HL-60 (cell line): ENCODE results near the gene FDPS.

Experiments used
- DNase-seq, 2 experiments: peaks; one replicate each; pipeline ENCODE4 v3.0.0-alpha.2; 2010 to 2020; ENCODE audit warnings: low read depth in 1 of 2, low spot score in 1 of 2
- H3K27ac ChIP-seq: fragments of 250-450 bp; sonication (Bioruptor Pico); replicated peaks from 2 replicates; pipeline ENCODE4 v1.5.1; 2020; ENCODE audit warnings: mild to moderate bottlenecking, moderate library complexity
- H3K27me3 ChIP-seq: fragments of 250-450 bp; sonication (Bioruptor Pico); 2 replicates; pipeline ENCODE4 v1.5.1; 2021; ENCODE audit warnings: mild to moderate bottlenecking, moderate library complexity; ENCODE audit not compliant: insufficient read depth, poor library complexity, severe bottlenecking
- H3K4me3 ChIP-seq: replicated peaks from 2 replicates; pipeline ENCODE4 v1.5.1; 2011; ENCODE audit warnings: mild to moderate bottlenecking, control low read depth, low read length; ENCODE audit not compliant: insufficient read depth
- GABPA ChIP-seq: IDR thresholded peaks from 2 replicates; pipeline ENCODE4 v1.6.1; 2012; ENCODE audit warnings: low read depth
- POLR2AphosphoS5 ChIP-seq: IDR thresholded peaks from 2 replicates; pipeline ENCODE4 v1.6.1; 2012; ENCODE audit warnings: low read depth
- REST ChIP-seq: IDR thresholded peaks from 2 replicates; pipeline ENCODE4 v1.6.1; 2012; ENCODE audit warnings: low read depth; ENCODE audit not compliant: insufficient replicate concordance
- SPI1 ChIP-seq: IDR thresholded peaks from 2 replicates; pipeline ENCODE4 v1.6.1; 2012; ENCODE audit warnings: low read depth, mild to moderate bottlenecking, borderline replicate concordance
- TF ChIP-seq, protein P1 (sequence below): IDR thresholded peaks from one replicate; pipeline ENCODE4 v1.5.1; 2011; ENCODE audit warnings: low read length, control low read depth, inconsistent platforms; ENCODE audit not compliant: insufficient read depth

The FDPS gene

DNA sequence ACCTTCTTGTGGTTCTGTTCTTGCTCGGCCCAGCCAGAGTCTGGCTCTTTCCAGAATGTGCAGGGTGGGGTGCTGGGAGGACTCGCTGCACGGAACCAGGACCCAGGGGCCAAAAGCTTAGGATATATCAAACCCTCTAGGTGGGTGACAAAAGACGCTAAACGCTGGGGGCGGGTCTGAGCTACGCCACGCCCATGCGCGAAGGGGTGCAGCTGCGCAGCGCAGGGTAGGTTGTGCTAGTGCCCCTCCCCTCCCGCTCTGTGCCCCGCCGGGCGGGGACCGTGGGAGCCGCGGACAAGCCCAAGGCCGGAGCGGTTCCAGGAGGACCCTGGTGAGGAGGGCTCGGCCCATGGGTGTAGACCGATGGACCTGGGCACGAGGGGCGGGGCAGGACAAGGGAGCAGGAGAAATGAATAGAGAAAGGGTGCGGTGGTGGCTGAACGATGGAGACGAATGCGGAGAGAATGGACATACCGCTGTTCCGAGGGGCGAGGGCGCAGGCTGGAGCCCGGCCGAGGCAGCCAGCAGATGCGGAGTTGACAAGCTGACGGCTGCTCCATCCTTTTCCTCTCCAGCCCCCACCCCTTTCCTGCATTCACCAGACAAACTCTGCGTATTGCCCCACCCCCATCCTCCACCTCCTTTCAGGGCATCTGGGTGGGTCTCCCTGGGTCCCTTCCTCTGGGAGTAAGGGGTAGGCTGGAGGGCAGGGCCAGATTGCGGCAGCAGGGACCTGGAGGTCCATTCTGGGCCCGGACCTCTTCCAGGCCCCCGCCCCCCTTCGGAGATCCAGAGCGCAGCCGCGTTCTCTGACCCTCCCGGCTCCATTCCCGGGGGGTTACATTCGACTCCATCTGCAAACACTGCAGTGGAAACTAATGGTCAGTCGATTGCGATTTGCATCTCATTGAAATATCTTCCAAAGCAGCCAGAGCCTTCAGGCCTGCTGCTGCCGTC is 12.3 kb downstream of the FDPS start, which contains the start of gene RUSC1:
TSS of gene RUSC1 (plus strand) at position 234 of the 957 bp plus-strand sequence. CDS start 880 bp downstream, outside the sequence.
- peak; percentile 66; the same call in 1 of the 2 replicates for TF ChIP-seq POLR2AphosphoS5
- no peak for TF ChIP-seq SPI1
- TF ChIP-seq GABPA = no peak
- Histone ChIP-seq H3K27ac (no peak within 1 kb of the TSS), H3K4me3 (no peak within 1 kb of the TSS), H3K27me3 (no peaks in the 10 kb centered on the region)
- DNase-seq = no peak

DNA sequence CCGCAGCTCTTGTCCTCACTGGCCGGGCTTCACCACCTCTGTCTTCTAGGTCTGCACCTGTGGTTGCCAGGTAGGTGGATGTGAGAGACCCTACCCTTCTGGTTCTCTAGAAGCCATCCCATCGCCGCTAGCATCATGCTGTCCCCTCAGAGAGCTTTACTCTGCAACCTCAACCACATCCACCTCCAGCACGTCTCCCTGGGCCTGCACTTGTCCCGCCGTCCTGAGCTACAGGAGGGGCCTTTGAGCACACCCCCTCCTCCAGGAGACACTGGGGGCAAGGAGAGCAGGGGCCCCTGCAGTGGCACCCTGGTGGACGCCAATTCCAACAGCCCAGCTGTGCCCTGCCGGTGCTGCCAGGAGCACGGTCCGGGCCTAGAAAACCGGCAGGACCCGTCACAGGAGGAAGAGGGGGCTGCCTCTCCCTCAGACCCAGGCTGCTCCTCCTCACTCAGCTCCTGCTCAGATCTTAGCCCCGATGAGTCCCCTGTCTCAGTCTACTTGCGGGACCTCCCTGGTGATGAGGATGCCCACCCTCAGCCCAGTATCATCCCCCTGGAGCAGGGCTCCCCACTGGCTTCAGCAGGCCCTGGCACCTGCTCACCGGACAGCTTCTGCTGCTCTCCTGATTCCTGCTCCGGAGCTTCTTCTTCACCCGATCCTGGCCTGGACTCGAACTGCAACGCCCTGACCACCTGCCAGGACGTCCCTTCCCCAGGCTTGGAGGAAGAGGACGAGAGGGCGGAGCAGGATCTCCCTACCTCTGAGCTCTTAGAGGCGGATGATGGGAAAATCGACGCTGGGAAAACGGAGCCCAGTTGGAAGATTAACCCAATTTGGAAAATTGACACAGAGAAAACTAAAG is 13.2 kb downstream of the FDPS start:
- no peaks in the 10 kb centered on the region for H3K27me3 ChIP-seq
- no peak overlapping the region for H3K27ac ChIP-seq
- no peak for TF ChIP-seq GABPA
- TF ChIP-seq POLR2AphosphoS5 = no peak
- TF ChIP-seq REST = no peak
- TF ChIP-seq, protein P1, sequence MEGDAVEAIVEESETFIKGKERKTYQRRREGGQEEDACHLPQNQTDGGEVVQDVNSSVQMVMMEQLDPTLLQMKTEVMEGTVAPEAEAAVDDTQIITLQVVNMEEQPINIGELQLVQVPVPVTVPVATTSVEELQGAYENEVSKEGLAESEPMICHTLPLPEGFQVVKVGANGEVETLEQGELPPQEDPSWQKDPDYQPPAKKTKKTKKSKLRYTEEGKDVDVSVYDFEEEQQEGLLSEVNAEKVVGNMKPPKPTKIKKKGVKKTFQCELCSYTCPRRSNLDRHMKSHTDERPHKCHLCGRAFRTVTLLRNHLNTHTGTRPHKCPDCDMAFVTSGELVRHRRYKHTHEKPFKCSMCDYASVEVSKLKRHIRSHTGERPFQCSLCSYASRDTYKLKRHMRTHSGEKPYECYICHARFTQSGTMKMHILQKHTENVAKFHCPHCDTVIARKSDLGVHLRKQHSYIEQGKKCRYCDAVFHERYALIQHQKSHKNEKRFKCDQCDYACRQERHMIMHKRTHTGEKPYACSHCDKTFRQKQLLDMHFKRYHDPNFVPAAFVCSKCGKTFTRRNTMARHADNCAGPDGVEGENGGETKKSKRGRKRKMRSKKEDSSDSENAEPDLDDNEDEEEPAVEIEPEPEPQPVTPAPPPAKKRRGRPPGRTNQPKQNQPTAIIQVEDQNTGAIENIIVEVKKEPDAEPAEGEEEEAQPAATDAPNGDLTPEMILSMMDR = no peak
- no peak for TF ChIP-seq SPI1
- DNase-seq = no peak
- no peak overlapping the region for H3K4me3 ChIP-seq

GRCh38 chr1:155322571-155322952 is 13.9 kb downstream of the FDPS start:
- DNase-seq = no peak
- H3K27ac ChIP-seq = no peak overlapping the region
- no peaks in the 10 kb centered on the region for H3K27me3 ChIP-seq
- TF ChIP-seq POLR2AphosphoS5 = no peak
- TF ChIP-seq SPI1 = no peak
- TF ChIP-seq, protein P1 = no peak
- no peak for TF ChIP-seq GABPA
- no peak for TF ChIP-seq REST
- peak overlapping the region; percentile 94 for H3K4me3 ChIP-seq
